Endothelial cell of umbilical vein (primary cell): ENCODE results near the gene RPP40. TPM values are rescaled to one million over a fixed set of nuclear protein-coding genes. Genes with fewer than 3 reads are reported as not detected.
"Not testable (repeated sequence)": the region's sequence is repeated elsewhere in the genome, so short reads cannot be mapped to it uniquely, and the experiment has no call there.

Experiments
- BruUV-seq: library from RNA; stranded (reverse); fragments of 400-500 nt; replicated peaks from 2 replicates; lab custom pipeline; 2021; lab: Mats Ljungman, UMichigan
- CTCF ChIA-PET: fragments of 300-600, 350-600 bp; sonication (Branson Sonifier 250); formaldehyde crosslinking; loops from one replicate; lab custom pipeline; 2021; ENCODE audit warnings: antibody characterized with exemption, inconsistent platforms; lab: Charles Lee
- POLR2A ChIA-PET: fragments of 300-600, 350-600 bp; sonication (Branson Sonifier 250); formaldehyde crosslinking; loops from one replicate; lab custom pipeline; 2021; ENCODE audit warnings: antibody characterized with exemption, inconsistent platforms; lab: Charles Lee
- DNase-seq: peaks from one replicate; pipeline ENCODE4 v3.0.0-alpha.2; 2011; ENCODE audit warnings: low read depth, low spot score
- FAIRE-seq: peaks from 2 replicates; lab custom pipeline; 2011; peaks lifted over from hg19 to GRCh38; lab: Jason Lieb, UNC
- H2AFZ ChIP-seq: 2 replicates; pipeline ENCODE4 v1.6.0; 2012; ENCODE audit warnings: low read depth, low read length, control low read depth, inconsistent platforms
- H3K27ac ChIP-seq: 2 replicates; pipeline ENCODE4 v1.5.1; 2011; ENCODE audit warnings: low read depth, mild to moderate bottlenecking, control low read depth, low read length, moderate library complexity; ENCODE audit not compliant: insufficient read depth
- H3K27me3 ChIP-seq, 2 experiments: 2 replicates each; pipeline versions ENCODE4 v1.6.0 to v1.6.1; 2011; ENCODE audit warnings: low read length in 2 of 2, mixed read lengths in 1 of 2; ENCODE audit not compliant: control insufficient read depth in 2 of 2, insufficient read depth in 2 of 2
- H3K36me3 ChIP-seq, 2 experiments: 2 replicates in 1 of 2; 3 replicates in 1 of 2; pipeline ENCODE4 v1.5.1; 2011; ENCODE audit warnings: low read length in 2 of 2, mild to moderate bottlenecking in 1 of 2, moderate library complexity in 1 of 2; ENCODE audit not compliant: control insufficient read depth in 2 of 2, insufficient read depth in 2 of 2; ENCODE audit errors: extremely low read depth in 1 of 2
- H3K4me1 ChIP-seq: 3 replicates; pipeline ENCODE4 v1.5.1; 2011; ENCODE audit warnings: mild to moderate bottlenecking, low read length; ENCODE audit not compliant: control insufficient read depth, insufficient read depth; ENCODE audit errors: extremely low read depth
- H3K4me2 ChIP-seq: 2 replicates; pipeline ENCODE4 v1.6.1; 2011; ENCODE audit warnings: low read length, control low read depth, mixed read lengths; ENCODE audit not compliant: insufficient read depth
- H3K4me3 ChIP-seq, 3 experiments: fragments of 200-600 bp in 1 of 3; sonication (generic), shearing (Covaris generic) in 1 of 3; replicated peaks in 1 of 3; 2 replicates each; pipeline ENCODE4 v1.5.1; 2011 to 2016; ENCODE audit warnings: control low read depth in 3 of 3, low read length in 3 of 3, mild to moderate bottlenecking in 2 of 3, inconsistent platforms in 1 of 3, low read depth in 1 of 3, moderate library complexity in 1 of 3; ENCODE audit not compliant: insufficient read depth in 1 of 3
- H3K79me2 ChIP-seq: 2 replicates; pipeline ENCODE4 v1.6.0; 2012; ENCODE audit warnings: low read length, inconsistent platforms; ENCODE audit not compliant: control insufficient read depth, insufficient read depth
- H3K9ac ChIP-seq: replicated peaks from 2 replicates; pipeline ENCODE3; 2011; ENCODE audit warnings: low read length, control low read depth; ENCODE audit not compliant: insufficient read depth; ENCODE audit errors: extremely low read depth
- H3K9me1 ChIP-seq: replicated peaks from 3 replicates; pipeline ENCODE4 v1.6.0; 2011; ENCODE audit warnings: mild to moderate bottlenecking, low read length; ENCODE audit not compliant: control insufficient read depth, insufficient read depth; ENCODE audit errors: extremely low read depth
- H3K9me3 ChIP-seq: replicated peaks from 2 replicates; pipeline ENCODE4 v1.5.1; 2012; ENCODE audit warnings: low read length, inconsistent platforms; ENCODE audit not compliant: control insufficient read depth, insufficient read depth
- H4K20me1 ChIP-seq: replicated peaks from 2 replicates; pipeline ENCODE3; 2011; ENCODE audit warnings: mild to moderate bottlenecking, low read length; ENCODE audit not compliant: control insufficient read depth, insufficient read depth; ENCODE audit errors: extremely low read depth
- JUN ChIP-seq: IDR thresholded peaks from 2 replicates; pipeline ENCODE4 v1.6.1; 2011; ENCODE audit warnings: borderline replicate concordance, low read depth; ENCODE audit not compliant: insufficient read length, insufficient read depth
- dilution Hi-C: fragments of 300-500 bp; cut with MboI; formaldehyde crosslinking; loops from one replicate; pipeline ENCODE4 v1.15.0; 2019; ENCODE audit warnings: low sequenced_read_pairs; ENCODE audit not compliant: extremely low pct_ligation_motif_present
- intact Hi-C: fragments of 100-400 bp; cut with micrococcal nuclease; formaldehyde crosslinking; loops from one replicate; pipeline ENCODE4 v1.10.0; 2022
- polyA plus RNA-seq, 4 experiments: library from polyadenylated mRNA; depleted of rRNA in 3 of 4; stranded (reverse) in 3 of 4; unstranded in 1 of 4; fragments of >200 nt; gene quantifications; 2 replicates each; pipeline versions ENCODE4 v1.2.1 to v1.2.3, GENCODE V29; 2011 to 2012; ENCODE audit warnings: missing spikeins in 1 of 4
- total RNA-seq: library from RNA; stranded (reverse); gene quantifications from 2 replicates; pipeline ENCODE4 v1.2.3, GENCODE V29; 2021

Gene RPP40
- total and polyA plus RNA-seq, 2 donors (not counting 3 experiments of a cell fraction or from before 2014, with no cell fraction given) = 10.2 to 15.3 TPM

DNA sequence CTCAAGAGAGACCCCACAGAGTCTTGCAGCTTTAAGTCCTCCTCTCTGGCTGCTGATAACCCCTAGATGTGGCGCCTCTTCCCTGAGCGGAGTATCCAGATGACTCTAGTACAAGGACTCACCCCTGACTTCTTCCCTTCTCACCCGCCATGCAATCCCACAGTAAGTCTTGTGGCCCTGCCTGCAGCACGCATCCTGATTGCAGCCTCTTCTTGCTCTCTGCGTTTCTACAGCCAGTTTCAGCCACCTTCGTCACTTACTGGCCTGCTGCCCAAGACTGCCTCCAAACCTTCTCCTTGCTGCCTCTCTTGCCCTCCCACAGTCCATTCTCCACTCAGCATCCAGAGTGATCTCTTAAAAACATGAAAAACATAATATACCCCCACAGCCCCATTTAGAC is 2.4 kb upstream of the RPP40 start:
- Histone ChIP-seq H3K9me3 (no peaks in the 10 kb centered on the region), H3K4me3 (no peak overlapping the region), H3K36me3 (peaks cover 0 to 6% of the 10 kb centered on the region in 2 experiments), H3K4me1 (peaks cover 7% of the 10 kb centered on the region), H3K9ac (no peak overlapping the region), H4K20me1 (no peaks in the 10 kb centered on the region), H2AFZ (no peak overlapping the region), H3K27me3 (no peaks in the 10 kb centered on the region), H3K27ac (no peak overlapping the region), H3K9me1 (no peaks in the 10 kb centered on the region), H3K4me2 (no peak overlapping the region), H3K79me2 (no peaks in the 10 kb centered on the region)
- no TSS peak for BruUV-seq
- FAIRE-seq (no peak), DNase-seq (no peak)
- ChIA-PET CTCF (interaction anchor here (1.1 kb wide), 1 partner anchor 138 kb away, joined by 3 read pairs; no protein-coding TSS in a partner anchor), POLR2A (no interaction called here)
- no peak for TF ChIP-seq JUN
- dilution Hi-C loops (no loop called here), intact Hi-C loops (no loop called here)

DNA sequence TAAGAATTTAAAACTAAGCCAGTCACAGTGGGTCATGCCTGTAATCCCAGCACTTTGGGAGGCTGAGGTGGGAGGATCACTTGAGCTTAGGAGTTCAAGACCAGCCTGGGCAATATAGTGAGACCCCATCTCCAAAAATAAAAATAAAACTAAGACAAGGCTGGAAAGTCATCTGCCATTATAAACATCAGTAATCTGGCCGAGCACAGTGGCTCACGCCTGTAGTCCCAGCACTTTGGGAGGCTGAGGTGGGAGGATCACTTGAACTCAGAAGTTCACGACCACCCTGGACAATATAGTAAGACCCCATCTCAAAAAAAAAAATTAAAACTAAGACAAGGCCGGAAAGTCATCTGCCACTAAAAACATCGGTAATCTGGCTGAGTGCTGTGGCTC is 1.2 kb upstream of the RPP40 start:
- H3K79me2 ChIP-seq, H3K9me3 ChIP-seq, H3K9ac ChIP-seq, intact Hi-C loops, H4K20me1 ChIP-seq, dilution Hi-C loops, H3K27me3 ChIP-seq, H3K4me1 ChIP-seq, DNase-seq, H3K9me1 ChIP-seq, H3K36me3 ChIP-seq, H3K27ac ChIP-seq, H2AFZ ChIP-seq, H3K4me3 ChIP-seq, CTCF ChIA-PET, BruUV-seq, H3K4me2 ChIP-seq: not testable (repeated sequence)
- POLR2A ChIA-PET = interaction anchor here (0.7 kb wide), 1 partner anchor 424 kb away, joined by 3 read pairs; no protein-coding TSS in a partner anchor
- FAIRE-seq = peak; percentile 4
